Myocyte (in vitro differentiated cells): ENCODE data around the gene HMGCR. TPM values are rescaled to one million over a fixed set of nuclear protein-coding genes. Genes with fewer than 3 reads are reported as not detected.
"Not testable (repeated sequence)": the region's sequence is repeated elsewhere in the genome, so short reads cannot be mapped to it uniquely, and the experiment has no call there.

Experiments
- DNase-seq: peaks from one replicate; pipeline ENCODE4 v3.0.0-alpha.2; 2012; ENCODE audit warnings: low read depth
- polyA plus RNA-seq: library from polyadenylated mRNA; unstranded; fragments of >200 nt; gene quantifications from one replicate; pipeline ENCODE4 v1.2.1, GENCODE V29; 2012; ENCODE audit warnings: missing spikeins
- total RNA-seq: library from RNA; depleted of rRNA; stranded (reverse); fragments of >200 nt; gene quantifications from 2 replicates; pipeline ENCODE4 v1.2.3, GENCODE V29; 2014

The HMGCR gene
- 49.7 and 118 TPM in 2 replicates for total RNA-seq
- 42.8 TPM for polyA plus RNA-seq

GRCh38 chr5:75336615-75337336 lies at the start of gene HMGCR:
HMGCR (plus strand) TSS chr5:75337220; CDS start chr5:75342606, 5,386 bp downstream.
- peak; percentile 100 for DNase-seq

GRCh38 chr5:75291844-75292243 lies 45.2 kb upstream of the HMGCR start:
- DNase-seq: not testable (repeated sequence)

- DNase-seq: no peak
Measured at GRCh38 chr5:75300084-75300483, 36.9 kb upstream of the HMGCR start.

- DNase-seq: no peak
Measured at GRCh38 chr5:75303419-75303818, 33.6 kb upstream of the HMGCR start.

- DNase-seq: not testable (repeated sequence)
Measured at GRCh38 chr5:75304486-75304885, 32.5 kb upstream of the HMGCR start.

GRCh38 chr5:75306746-75307145 lies 30.3 kb upstream of the HMGCR start:
- peak; percentile 15 for DNase-seq

GRCh38 chr5:75310212-75310611 lies 26.8 kb upstream of the HMGCR start:
- DNase-seq: no peak

GRCh38 chr5:75319148-75319547 lies 17.9 kb upstream of the HMGCR start:
- not testable (repeated sequence) for DNase-seq

GRCh38 chr5:75319638-75320037 lies 17.4 kb upstream of the HMGCR start:
- no peak for DNase-seq

- no peak for DNase-seq
Measured at GRCh38 chr5:75320371-75320770, 16.6 kb upstream of the HMGCR start.

GRCh38 chr5:75322066-75322465 lies 15.0 kb upstream of the HMGCR start:
- DNase-seq: no peak

GRCh38 chr5:75324791-75325190 lies 12.2 kb upstream of the HMGCR start:
- no peak for DNase-seq

GRCh38 chr5:75325242-75325641 lies 11.8 kb upstream of the HMGCR start:
- no peak for DNase-seq

- DNase-seq: no peak
Measured at GRCh38 chr5:75330404-75330803, 6.6 kb upstream of the HMGCR start.

- DNase-seq: no peak
Measured at GRCh38 chr5:75331095-75332090, 5.6 kb upstream of the HMGCR start.

- DNase-seq: not testable (repeated sequence)
Measured at GRCh38 chr5:75333759-75334158, 3.3 kb upstream of the HMGCR start.

GRCh38 chr5:75334413-75334812 lies 2.6 kb upstream of the HMGCR start:
- DNase-seq: not testable (repeated sequence)

GRCh38 chr5:75335486-75335885 lies 1.5 kb upstream of the HMGCR start:
- DNase-seq: no peak

- DNase-seq: peak; percentile 79
Measured at GRCh38 chr5:75335952-75336614, 937 bp upstream of the HMGCR start.

GRCh38 chr5:75337366-75338021 lies 474 bp downstream of the HMGCR start:
- no peak for DNase-seq

GRCh38 chr5:75338408-75338807 lies 1.4 kb downstream of the HMGCR start:
- no peak for DNase-seq
